Osteocyte (in vitro differentiated cells): ENCODE data around the gene PCSK9. TPM values are rescaled to one million over a fixed set of nuclear protein-coding genes. Genes with fewer than 3 reads are reported as not detected.

Experiments used
- DNase-seq: peaks from one replicate; pipeline ENCODE4 v3.0.0; 2021; ENCODE audit warnings: mixed read lengths; ENCODE audit not compliant: unreplicated experiment; ENCODE audit errors: extremely low spot score
- H3K27ac Mint-ChIP-seq: one replicate; pipeline ENCODE4 v1.8.0; 2021; ENCODE audit warnings: mild to moderate bottlenecking, mixed read lengths; ENCODE audit not compliant: unreplicated experiment
- H3K27me3 Mint-ChIP-seq: one replicate; pipeline ENCODE4 v1.8.0; 2021; ENCODE audit warnings: mixed read lengths; ENCODE audit not compliant: unreplicated experiment
- H3K36me3 Mint-ChIP-seq: one replicate; pipeline ENCODE4 v1.8.0; 2021; ENCODE audit warnings: mixed read lengths; ENCODE audit not compliant: unreplicated experiment
- H3K4me1 Mint-ChIP-seq: one replicate; pipeline ENCODE4 v1.8.0; 2021; ENCODE audit warnings: mixed read lengths; ENCODE audit not compliant: unreplicated experiment
- H3K4me3 Mint-ChIP-seq: one replicate; pipeline ENCODE4 v1.8.0; 2021; ENCODE audit warnings: mild to moderate bottlenecking, moderate library complexity, mixed read lengths; ENCODE audit not compliant: unreplicated experiment
- H3K9me3 Mint-ChIP-seq: one replicate; pipeline ENCODE4 v1.8.0; 2021; ENCODE audit warnings: mixed read lengths; ENCODE audit not compliant: unreplicated experiment
- total RNA-seq: library from RNA; stranded (reverse); gene quantifications from 2 replicates; pipeline ENCODE4 v1.2.1, GENCODE V29; 2021
- TF ChIP-seq, protein P1 (sequence below): fragments of 200-600 bp; sonication (generic); IDR thresholded peaks from 2 replicates; pipeline ENCODE4 v1.5.0; 2021; ENCODE audit warnings: antibody characterized with exemption, mild to moderate bottlenecking, moderate library complexity

The PCSK9 gene
- total RNA-seq, 1 donor from 2014 or later: 2.2 TPM

DNA sequence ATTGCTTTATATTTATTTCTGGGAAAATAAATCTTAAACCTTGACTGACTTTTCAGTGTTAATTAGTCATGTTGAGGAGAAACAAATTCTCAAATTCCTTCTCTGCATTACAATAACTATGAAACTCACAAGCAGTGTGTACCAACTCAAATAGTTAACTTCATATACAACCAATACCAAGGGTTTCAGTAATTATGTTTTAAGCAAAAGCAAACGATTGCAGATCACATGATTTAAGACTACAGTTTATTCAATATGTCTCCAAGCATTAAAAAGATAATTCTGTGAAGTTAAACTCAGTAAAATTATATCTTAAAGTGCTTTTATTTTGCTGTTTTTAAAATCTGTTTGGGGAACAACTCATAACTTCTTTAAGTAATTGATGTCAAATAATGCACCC lies 28.6 kb downstream of the PCSK9 start:
- TF ChIP-seq, protein P1, sequence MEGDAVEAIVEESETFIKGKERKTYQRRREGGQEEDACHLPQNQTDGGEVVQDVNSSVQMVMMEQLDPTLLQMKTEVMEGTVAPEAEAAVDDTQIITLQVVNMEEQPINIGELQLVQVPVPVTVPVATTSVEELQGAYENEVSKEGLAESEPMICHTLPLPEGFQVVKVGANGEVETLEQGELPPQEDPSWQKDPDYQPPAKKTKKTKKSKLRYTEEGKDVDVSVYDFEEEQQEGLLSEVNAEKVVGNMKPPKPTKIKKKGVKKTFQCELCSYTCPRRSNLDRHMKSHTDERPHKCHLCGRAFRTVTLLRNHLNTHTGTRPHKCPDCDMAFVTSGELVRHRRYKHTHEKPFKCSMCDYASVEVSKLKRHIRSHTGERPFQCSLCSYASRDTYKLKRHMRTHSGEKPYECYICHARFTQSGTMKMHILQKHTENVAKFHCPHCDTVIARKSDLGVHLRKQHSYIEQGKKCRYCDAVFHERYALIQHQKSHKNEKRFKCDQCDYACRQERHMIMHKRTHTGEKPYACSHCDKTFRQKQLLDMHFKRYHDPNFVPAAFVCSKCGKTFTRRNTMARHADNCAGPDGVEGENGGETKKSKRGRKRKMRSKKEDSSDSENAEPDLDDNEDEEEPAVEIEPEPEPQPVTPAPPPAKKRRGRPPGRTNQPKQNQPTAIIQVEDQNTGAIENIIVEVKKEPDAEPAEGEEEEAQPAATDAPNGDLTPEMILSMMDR: no peak
- no peak for DNase-seq
- H3K27ac Mint-ChIP-seq: no peak overlapping the region
- peaks cover 18% of the 10 kb centered on the region for H3K4me1 Mint-ChIP-seq
- H3K9me3 Mint-ChIP-seq: no peaks in the 10 kb centered on the region
- no peak overlapping the region for H3K4me3 Mint-ChIP-seq
- no peaks in the 10 kb centered on the region for H3K27me3 Mint-ChIP-seq
- H3K36me3 Mint-ChIP-seq: peaks cover 56% of the 10 kb centered on the region

DNA sequence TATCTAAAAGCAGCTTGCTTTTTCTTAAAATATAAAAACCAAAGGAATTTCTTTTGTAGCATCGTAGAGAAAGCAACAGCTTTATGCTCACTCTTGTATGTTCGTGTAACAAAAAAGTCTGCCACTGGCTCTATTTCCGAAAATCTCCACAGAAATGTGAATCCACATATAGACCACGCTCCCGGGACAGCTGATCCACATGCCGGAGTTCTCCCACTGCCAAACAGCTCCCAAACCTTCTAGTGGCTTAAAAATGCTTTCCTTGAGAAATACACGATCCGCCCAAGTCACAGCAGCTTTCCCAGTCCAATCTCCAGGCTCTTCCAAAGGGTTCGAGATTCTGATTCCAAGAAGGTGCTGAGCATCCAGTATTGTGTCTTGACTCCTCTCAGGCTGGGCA lies 29.3 kb downstream of the PCSK9 start:
- peaks cover 18% of the 10 kb centered on the region for H3K4me1 Mint-ChIP-seq
- no peaks in the 10 kb centered on the region for H3K9me3 Mint-ChIP-seq
- H3K27me3 Mint-ChIP-seq: no peaks in the 10 kb centered on the region
- no peak overlapping the region for H3K4me3 Mint-ChIP-seq
- DNase-seq: no peak
- TF ChIP-seq, protein P1: no peak
- H3K27ac Mint-ChIP-seq: no peak overlapping the region
- peaks cover 62% of the 10 kb centered on the region for H3K36me3 Mint-ChIP-seq

DNA sequence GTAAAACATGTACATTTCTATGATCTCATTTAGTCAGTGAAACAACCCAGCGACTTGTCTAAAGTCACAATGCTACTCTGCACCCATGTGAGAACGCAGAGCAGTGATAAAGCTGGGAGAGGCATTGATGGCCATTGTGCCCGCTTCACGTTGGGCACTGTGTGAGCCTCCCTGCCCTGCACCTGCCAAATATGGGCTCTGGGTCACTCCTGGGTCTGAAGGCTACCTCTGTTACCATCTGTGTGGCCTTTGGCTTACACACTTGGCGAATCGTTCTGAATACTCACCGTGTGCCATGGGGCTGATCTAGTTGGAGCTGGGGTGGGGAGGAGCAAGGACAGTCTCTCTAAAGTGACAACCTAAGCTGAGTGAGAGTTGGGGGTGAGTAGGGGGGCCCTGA lies 29.9 kb downstream of the PCSK9 start:
- Mint-ChIP-seq H3K36me3 (peaks cover 66% of the 10 kb centered on the region), H3K9me3 (no peaks in the 10 kb centered on the region), H3K27ac (no peak overlapping the region), H3K4me1 (peaks cover 13% of the 10 kb centered on the region), H3K27me3 (no peaks in the 10 kb centered on the region), H3K4me3 (no peak overlapping the region)
- DNase-seq: no peak
- TF ChIP-seq, protein P1: no peak

DNA sequence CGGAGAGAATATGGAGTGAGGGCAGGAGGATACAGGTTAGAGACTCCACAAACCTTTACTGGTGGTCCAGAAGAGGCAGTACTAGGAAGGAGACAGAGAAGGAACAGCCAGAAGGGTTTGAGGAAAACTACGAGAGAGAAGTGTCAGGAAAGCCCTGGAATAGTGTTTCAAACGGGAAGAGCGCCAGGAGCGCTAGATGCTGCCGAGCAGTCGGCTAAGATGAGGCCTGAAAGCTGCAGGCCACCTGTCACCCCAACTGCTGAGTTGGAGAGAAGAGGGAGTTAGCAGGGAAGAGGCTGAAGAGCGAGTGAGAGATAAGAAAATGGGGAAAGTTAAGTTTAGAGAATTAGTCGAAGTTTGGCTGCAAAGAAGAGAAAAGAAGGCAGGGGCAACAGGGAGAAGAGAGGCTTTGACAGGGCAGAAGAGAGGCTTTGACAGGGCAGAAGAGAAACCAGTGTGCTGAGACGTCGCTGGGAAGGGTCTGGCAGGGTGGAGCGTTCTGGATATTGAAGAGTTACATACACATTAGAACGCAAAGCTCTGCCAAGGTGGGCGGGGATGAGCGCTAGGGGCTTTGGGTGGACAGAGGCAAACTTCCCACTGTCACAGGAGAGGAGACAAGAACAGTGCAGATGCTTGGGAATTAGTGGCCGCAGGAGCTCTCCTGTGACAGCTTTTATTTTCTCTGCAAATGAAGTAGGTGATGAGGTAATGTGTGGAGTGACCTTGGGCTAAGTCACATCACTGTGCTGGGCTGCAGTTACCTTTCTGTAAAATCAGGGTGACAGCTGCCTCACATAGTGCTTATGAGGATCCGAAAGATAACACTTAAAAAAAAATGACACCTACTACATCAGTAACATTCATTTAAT lies 31.2 kb downstream of the PCSK9 start:
- Mint-ChIP-seq H3K27me3 (no peaks in the 10 kb centered on the region), H3K27ac (no peak overlapping the region), H3K4me3 (no peak overlapping the region), H3K9me3 (no peaks in the 10 kb centered on the region), H3K36me3 (peaks cover 72% of the 10 kb centered on the region), H3K4me1 (peaks cover 4% of the 10 kb centered on the region)
- TF ChIP-seq, protein P1: no peak
- no peak for DNase-seq

DNA sequence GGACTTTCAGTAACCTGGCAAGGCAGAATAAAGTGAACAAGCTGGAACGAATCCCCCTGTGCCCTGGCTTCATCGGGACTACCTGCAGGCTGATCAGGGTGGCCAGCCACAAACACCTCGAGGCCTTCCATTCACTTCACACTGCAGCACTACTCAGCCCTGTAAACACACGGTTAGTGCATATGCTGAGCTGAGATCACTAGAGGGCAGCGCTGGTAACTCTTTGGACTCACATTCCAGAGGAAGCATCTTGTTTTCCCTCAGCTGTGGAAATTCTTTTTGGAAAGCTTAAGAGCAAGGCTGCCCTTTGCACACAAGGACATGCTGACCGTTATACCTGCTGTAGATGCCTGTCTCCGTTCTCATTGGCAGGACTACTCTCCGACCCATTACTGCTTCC lies 32.1 kb downstream of the PCSK9 start:
- TF ChIP-seq, protein P1: peak; percentile 62
- DNase-seq: no peak
- peaks cover 73% of the 10 kb centered on the region for H3K36me3 Mint-ChIP-seq
- H3K27ac Mint-ChIP-seq: peak overlapping the region; percentile 6
- H3K9me3 Mint-ChIP-seq: no peaks in the 10 kb centered on the region
- no peaks in the 10 kb centered on the region for H3K27me3 Mint-ChIP-seq
- H3K4me1 Mint-ChIP-seq: peaks cover 4% of the 10 kb centered on the region
- H3K4me3 Mint-ChIP-seq: no peak overlapping the region
